NK-92 (cell line): ENCODE data around the gene DMRTA1.
"Not testable (repeated sequence)": the region's sequence is repeated elsewhere in the genome, so short reads cannot be mapped to it uniquely, and the experiment has no call there.

Experiments used
- DNase-seq: peaks from one replicate; lab custom pipeline; 2025; ENCODE audit not compliant: unreplicated experiment; lab: John Stamatoyannopoulos, UW

Gene DMRTA1, protein sequence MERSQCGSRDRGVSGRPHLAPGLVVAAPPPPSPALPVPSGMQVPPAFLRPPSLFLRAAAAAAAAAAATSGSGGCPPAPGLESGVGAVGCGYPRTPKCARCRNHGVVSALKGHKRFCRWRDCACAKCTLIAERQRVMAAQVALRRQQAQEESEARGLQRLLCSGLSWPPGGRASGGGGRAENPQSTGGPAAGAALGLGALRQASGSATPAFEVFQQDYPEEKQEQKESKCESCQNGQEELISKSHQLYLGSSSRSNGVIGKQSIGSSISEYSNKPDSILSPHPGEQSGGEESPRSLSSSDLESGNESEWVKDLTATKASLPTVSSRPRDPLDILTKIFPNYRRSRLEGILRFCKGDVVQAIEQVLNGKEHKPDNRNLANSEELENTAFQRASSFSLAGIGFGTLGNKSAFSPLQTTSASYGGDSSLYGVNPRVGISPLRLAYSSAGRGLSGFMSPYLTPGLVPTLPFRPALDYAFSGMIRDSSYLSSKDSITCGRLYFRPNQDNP

DNA sequence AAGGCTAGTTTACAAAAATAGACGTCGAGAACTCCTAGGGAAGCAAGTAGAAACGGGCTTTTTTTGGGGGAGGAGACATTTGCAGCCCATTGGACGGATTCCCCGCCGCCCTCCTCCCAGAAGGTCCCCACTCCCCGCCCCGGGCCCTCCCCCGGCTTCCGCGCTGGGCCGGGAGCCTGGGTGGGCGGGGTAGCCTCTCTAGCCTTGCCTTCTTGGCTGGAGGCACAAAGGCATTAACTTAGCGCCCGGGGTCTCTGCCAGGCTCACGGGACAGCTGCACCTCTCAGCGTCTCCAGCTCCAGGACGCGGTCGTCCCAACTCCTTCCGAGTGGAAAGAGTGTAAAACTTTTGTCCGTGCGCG lies at the start of gene DMRTA1:
DMRTA1 (plus strand) TSS at position 236 of the 361 bp plus-strand sequence. CDS start 242 bp downstream, outside the sequence.
- no peak for DNase-seq

GRCh38 chr9:22401671-22402070 lies 45.0 kb upstream of the DMRTA1 start:
- DNase-seq, result no peak

GRCh38 chr9:22405869-22406659 lies 40.6 kb upstream of the DMRTA1 start:
- no peak for DNase-seq

GRCh38 chr9:22413884-22414283 lies 32.7 kb upstream of the DMRTA1 start:
- DNase-seq, result no peak

GRCh38 chr9:22415941-22416691 lies 30.5 kb upstream of the DMRTA1 start:
- no peak for DNase-seq

GRCh38 chr9:22416692-22417060 lies 29.9 kb upstream of the DMRTA1 start:
- no peak for DNase-seq

DNA sequence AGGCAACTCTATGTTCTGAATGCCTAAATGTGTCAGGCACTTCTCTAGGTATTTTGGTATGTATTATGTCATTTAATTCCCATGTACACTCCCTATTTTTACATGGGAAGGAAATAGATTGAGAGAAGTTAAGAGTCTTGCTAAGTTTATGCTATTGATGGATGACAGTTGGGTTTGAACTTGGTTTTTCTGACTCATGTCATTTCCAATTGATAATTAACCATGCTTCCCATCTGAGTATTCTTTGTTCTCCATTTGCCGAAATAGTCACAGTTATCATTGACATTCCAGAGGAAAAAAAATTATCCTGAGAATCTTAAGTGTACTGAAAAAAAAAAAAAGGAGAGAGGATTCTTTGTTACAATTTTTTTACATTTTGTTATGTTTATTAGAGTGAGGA lies 23.1 kb upstream of the DMRTA1 start:
- DNase-seq, result no peak

DNA sequence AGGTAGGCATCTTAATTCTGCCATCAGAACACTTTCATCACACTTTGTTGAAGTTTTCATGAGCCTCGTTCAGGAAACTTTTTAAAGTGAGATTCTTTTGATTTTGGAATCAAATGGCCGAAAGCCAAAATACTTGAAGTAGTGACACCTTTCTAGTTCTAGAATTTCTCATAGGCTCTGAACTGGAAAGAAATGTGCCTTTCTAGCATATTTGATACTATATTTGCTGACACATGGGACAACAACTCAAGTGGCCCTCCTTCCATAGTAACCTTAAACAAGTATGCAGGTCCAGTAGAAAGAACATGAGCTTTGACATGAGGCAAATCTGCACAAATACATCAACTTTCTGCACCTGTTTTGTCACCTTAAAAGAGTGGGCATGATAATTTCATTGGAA lies 22.0 kb upstream of the DMRTA1 start:
- DNase-seq, result no peak

GRCh38 chr9:22425551-22425950 lies 21.1 kb upstream of the DMRTA1 start:
- no peak for DNase-seq

DNA sequence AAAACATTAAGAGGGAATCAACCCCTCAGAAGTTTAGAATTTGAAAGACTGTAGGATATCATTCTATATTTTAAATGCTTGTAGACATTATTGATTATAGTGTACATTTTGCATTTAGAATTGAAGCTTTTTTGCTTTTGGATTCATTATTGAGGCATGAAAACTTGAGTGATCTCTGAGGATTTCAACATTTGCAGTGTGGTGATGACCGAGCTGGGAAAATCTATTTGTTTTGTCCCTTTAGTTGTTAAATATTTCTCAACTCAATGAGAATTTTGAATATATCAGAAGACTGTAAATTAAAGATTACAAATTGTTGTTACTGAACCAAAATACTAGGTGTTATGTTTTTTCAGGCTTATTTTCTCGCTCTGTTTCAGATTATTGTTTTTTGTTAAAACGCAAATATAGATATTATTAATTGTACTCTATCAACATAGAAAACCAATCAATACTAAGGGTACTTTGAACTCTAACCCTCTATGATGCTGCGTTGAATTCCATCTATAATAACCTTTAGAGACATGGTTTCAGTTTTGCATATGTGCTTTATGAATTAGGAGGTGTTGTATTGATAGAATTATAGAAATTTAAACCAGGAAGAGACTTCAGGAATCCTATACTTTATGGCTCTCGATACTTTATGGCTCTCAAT lies 19.3 kb upstream of the DMRTA1 start:
- DNase-seq, result no peak

- DNase-seq, result no peak
These were observed 12.9 kb upstream of the DMRTA1 start for GRCh38 chr9:22433691-22434090.

DNA sequence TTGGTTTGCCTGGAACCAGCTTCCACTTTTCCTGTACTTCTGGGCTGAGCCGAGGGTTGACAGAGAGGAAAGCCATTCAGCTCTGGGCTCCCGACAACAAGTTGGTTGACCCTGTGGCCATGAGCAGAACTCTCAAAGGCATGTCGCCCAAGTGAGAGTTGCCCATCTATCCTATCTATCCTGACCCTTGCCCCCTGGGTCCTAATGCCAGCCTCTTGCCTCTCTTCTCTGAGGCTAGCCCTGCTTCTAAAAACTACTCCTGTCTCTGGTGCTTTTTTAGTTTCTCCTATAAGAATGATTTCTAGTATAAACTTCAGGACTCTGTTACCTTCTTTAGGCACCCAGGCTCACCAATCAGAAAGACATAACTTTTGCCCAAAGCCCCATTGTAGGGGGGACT lies 11.4 kb upstream of the DMRTA1 start:
- not testable (repeated sequence) for DNase-seq

- not testable (repeated sequence) for DNase-seq
These were observed 9.1 kb upstream of the DMRTA1 start for GRCh38 chr9:22437461-22438067.

GRCh38 chr9:22440841-22441240 lies 5.8 kb upstream of the DMRTA1 start:
- no peak for DNase-seq

DNA sequence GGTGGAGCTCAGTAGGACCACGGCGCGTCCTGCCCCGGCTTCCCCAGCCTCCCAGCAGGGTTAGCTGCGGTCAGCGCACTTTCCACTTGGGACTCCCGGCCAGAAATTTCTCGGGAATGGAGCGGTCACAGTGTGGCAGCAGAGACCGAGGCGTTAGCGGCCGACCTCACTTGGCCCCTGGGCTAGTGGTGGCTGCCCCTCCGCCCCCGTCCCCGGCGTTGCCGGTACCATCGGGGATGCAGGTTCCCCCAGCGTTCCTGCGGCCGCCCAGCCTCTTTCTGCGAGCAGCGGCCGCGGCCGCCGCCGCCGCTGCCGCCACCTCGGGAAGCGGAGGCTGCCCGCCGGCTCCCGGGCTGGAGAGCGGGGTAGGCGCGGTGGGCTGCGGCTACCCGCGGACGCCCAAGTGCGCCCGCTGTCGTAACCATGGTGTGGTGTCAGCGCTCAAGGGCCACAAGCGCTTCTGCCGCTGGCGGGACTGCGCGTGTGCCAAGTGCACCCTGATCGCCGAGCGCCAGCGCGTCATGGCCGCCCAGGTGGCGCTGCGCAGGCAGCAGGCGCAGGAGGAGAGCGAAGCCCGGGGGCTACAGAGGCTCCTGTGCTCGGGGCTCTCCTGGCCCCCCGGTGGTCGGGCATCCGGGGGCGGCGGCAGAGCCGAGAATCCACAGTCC lies 460 bp downstream of the DMRTA1 start:
- no peak for DNase-seq

DNA sequence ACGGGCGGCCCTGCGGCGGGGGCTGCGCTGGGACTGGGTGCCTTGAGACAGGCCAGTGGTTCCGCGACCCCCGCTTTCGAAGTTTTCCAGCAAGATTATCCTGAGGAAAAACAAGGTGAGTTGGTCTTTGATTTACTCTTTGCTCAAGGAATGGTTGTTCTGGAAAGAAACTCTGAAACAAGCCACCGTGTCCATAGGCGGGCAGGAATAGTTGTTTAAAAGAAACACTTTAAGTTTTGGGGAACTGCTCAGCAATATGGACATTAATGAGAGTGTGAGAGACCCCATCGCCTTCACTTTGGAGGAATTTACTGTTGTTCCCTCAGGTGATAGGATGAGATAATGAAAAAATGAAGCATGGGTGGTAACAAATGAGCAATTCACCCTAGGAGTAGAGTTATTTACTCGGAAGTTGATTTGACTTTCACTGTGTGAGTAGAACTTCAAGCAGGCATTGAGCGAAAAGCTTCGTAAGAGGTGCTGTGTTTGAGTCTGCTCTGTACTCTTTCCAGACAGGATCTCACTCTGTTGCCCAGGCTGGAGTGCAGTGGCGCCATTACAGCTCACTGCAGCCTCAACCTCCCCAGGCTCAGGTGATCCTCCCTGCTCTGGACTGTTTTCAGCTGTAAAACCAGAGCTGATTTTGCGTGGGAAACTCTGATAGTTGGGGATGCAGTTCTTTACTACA lies 1.1 kb downstream of the DMRTA1 start:
- no peak for DNase-seq

DNA sequence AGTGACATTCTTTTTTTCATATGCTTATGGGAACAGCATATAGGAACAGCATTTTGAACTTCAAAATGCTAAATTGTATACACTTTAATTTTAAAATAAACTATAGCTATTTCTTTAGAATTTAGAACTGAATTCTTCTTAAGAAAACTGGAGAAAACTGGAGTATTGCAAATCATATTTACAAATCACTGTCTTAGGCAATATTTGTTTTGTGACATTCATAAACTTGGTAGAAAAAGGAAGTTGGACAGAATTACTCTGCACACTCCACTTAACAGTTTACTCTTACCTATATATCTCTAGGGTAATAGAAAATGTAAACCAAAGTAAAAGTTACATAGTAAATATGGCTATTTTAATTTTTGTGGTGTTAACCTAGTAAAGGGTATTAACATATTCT lies 3.1 kb downstream of the DMRTA1 start:
- no peak for DNase-seq

DNA sequence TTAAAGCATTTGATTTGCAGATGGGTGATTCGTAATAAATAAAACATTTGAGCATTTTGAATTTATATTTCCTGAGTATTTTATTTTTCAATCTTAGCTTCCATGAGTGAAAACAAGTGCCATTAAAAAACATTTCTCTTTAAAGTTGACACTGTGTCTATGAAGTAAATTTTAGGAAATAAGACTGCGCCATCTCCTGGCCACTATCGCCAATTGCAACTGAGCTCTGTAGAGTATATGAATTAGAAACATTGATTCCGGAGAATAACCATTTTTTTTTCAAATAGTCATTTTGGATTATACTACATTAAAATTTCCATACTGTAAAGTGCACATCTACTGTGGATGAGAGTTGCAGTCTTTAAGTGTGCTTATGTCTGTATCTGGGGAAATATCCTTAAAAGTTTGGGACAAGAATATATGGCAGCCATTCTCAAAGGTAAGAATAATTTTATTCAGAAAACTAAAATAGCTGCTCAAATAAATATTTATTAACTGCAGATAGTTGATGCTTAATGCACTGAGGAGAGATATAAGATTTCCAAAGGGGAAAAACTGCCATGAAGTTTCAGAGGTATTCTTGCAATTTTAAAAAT lies 5.9 kb downstream of the DMRTA1 start:
- no peak for DNase-seq

DNA sequence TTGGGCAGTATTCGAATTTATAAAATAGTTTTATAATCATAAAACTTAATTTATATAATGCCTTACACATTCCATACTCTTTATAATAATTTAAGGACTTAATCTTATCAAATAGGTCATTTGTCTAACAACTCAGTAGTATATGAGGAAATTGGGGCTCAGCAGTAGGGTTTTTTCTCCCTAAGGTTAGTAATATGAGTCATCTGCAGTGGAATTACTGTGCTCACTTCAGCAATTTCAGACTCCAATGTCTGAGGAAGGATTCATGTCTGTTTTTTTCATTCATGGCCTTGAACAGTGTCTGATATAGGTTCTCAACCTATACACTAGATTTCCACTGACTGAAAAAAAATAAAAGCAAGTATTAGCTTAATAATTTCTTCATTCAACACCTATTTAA lies 7.4 kb downstream of the DMRTA1 start:
- no peak for DNase-seq
